MCF 10A (cell line): Measurements from ENCODE around the gene SF3B5. TPM values are rescaled to one million over a fixed set of nuclear protein-coding genes. Genes with fewer than 3 reads are reported as not detected.

Experiments
- BruUV-seq: library from RNA; stranded (reverse); fragments of 400-500 nt; replicated peaks from 2 replicates; lab custom pipeline; 2021; lab: Mats Ljungman, UMichigan
- CTCF ChIA-PET: fragments of 300-600 bp; sonication (Branson Sonifier 250); formaldehyde crosslinking; extraction: SDS; loops from one replicate; lab custom pipeline; 2021; ENCODE audit warnings: antibody characterized with exemption, inconsistent platforms; lab: Yijun Ruan, JAX
- POLR2A ChIA-PET: fragments of 300-600, 350-650 bp; sonication (Branson Sonifier 250); formaldehyde crosslinking; extraction: SDS; loops from one replicate; lab custom pipeline; 2020; ENCODE audit warnings: antibody characterized with exemption, inconsistent platforms; lab: Yijun Ruan, JAX
- DNase-seq: peaks from one replicate; pipeline ENCODE4 v3.0.0-alpha.2; 2018; ENCODE audit not compliant: unreplicated experiment
- H3K27ac Mint-ChIP-seq: one replicate; pipeline ENCODE4 v1.8.0; 2022; ENCODE audit warnings: mild to moderate bottlenecking, low read depth, mixed read lengths; ENCODE audit not compliant: unreplicated experiment
- H3K27me3 Mint-ChIP-seq: one replicate; pipeline ENCODE4 v1.8.0; 2022; ENCODE audit warnings: mixed read lengths; ENCODE audit not compliant: insufficient read depth, unreplicated experiment
- H3K36me3 Mint-ChIP-seq: one replicate; pipeline ENCODE4 v1.8.0; 2022; ENCODE audit warnings: mild to moderate bottlenecking, moderate library complexity, mixed read lengths; ENCODE audit not compliant: insufficient read depth, unreplicated experiment
- H3K4me1 Mint-ChIP-seq: one replicate; pipeline ENCODE4 v1.8.0; 2022; ENCODE audit warnings: mixed read lengths; ENCODE audit not compliant: insufficient read depth, unreplicated experiment
- H3K4me3 Mint-ChIP-seq: one replicate; pipeline ENCODE4 v1.8.0; 2022; ENCODE audit warnings: mild to moderate bottlenecking, moderate library complexity, mixed read lengths; ENCODE audit not compliant: unreplicated experiment
- H3K9me3 Mint-ChIP-seq: one replicate; pipeline ENCODE4 v1.8.0; 2022; ENCODE audit warnings: mixed read lengths; ENCODE audit not compliant: unreplicated experiment
- intact Hi-C: fragments of 100-400 bp; cut with micrococcal nuclease; formaldehyde crosslinking; loops from 2 replicates; pipeline ENCODE4 v1.14.1; 2022
- total RNA-seq: library from RNA; stranded (reverse); gene quantifications from 2 replicates; pipeline ENCODE4 v1.2.3, GENCODE V29; 2022
- TF ChIP-seq, protein P1 (sequence below): fragments of 200-600 bp; IDR thresholded peaks from one replicate; pipeline ENCODE4 v1.8.0; 2022; ENCODE audit warnings: antibody characterized with exemption, mild to moderate bottlenecking; ENCODE audit not compliant: unreplicated experiment

Gene SF3B5
- total RNA-seq, 1 experiment from 2014 or later: 211 TPM

DNA sequence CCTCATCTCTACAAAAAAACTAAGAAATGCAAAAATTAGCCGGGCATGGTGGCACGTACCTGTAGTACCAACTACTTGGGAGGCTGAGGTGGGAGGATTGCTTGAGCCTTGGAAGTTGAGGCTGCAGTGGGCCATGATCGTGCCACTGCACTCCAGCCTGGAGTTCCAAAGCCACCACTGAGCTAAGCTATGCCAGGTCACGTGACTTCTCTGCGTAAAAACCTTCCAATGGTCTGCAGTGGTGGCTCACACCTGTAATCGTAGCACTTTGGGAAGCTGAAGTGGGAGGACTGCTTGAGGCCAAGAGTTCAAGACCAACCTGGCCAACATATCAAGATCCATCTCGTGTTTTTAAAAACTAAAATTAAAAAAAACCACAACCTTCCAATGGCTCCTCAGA is 1.7 kb downstream of the SF3B5 start:
- ChIA-PET POLR2A (interaction anchor here (0.6 to 3.2 kb wide), 3 partner anchors 65 to 250 kb away, joined by 3 to 10 read pairs (median 4); partner anchors contain the start of gene LTV1), CTCF (interaction anchor here (0.6 to 1.1 kb wide), 2 partner anchors 347 to 518 kb away, joined by 3 to 5 read pairs; no protein-coding TSS in a partner anchor)
- intact Hi-C loops: no loop called here
- Mint-ChIP-seq H3K4me3 (peak overlapping the region; percentile 96), H3K27me3 (no peaks in the 10 kb centered on the region), H3K4me1 (peaks cover 15% of the 10 kb centered on the region), H3K9me3 (no peaks in the 10 kb centered on the region), H3K27ac (no peak overlapping the region), H3K36me3 (peaks cover 19% of the 10 kb centered on the region)
- DNase-seq: no peak
- TF ChIP-seq, protein P1, sequence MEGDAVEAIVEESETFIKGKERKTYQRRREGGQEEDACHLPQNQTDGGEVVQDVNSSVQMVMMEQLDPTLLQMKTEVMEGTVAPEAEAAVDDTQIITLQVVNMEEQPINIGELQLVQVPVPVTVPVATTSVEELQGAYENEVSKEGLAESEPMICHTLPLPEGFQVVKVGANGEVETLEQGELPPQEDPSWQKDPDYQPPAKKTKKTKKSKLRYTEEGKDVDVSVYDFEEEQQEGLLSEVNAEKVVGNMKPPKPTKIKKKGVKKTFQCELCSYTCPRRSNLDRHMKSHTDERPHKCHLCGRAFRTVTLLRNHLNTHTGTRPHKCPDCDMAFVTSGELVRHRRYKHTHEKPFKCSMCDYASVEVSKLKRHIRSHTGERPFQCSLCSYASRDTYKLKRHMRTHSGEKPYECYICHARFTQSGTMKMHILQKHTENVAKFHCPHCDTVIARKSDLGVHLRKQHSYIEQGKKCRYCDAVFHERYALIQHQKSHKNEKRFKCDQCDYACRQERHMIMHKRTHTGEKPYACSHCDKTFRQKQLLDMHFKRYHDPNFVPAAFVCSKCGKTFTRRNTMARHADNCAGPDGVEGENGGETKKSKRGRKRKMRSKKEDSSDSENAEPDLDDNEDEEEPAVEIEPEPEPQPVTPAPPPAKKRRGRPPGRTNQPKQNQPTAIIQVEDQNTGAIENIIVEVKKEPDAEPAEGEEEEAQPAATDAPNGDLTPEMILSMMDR: no peak
- no TSS peak for BruUV-seq

DNA sequence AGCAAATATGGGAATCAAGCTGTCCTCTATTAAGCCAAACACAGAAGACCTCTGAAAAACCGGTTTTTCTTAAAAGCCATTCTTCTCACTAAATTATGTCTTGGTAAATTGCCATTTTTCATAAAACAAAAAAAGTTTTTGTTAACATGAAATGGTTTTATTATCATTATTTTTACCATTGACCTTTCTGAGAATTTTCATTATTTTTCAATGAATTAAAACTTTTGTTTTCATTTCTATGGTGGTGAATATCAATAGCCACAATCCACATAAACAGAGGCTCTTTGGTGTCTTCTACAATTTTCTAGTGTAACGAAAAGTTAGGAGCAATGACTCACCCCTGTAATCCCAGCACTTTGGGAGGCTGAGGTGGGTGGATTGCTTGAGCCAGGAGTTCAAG is 2.1 kb downstream of the SF3B5 start:
- no TSS peak for BruUV-seq
- Mint-ChIP-seq H3K9me3 (no peaks in the 10 kb centered on the region), H3K4me1 (peaks cover 15% of the 10 kb centered on the region), H3K36me3 (peaks cover 19% of the 10 kb centered on the region), H3K4me3 (peak overlapping the region; percentile 96), H3K27ac (no peak overlapping the region), H3K27me3 (no peaks in the 10 kb centered on the region)
- DNase-seq: no peak
- CTCF ChIA-PET: interaction anchor here (1.1 kb wide), 1 partner anchor 518 kb away, joined by 5 read pairs; no protein-coding TSS in a partner anchor
- POLR2A ChIA-PET: no interaction called here
- intact Hi-C loops: no loop called here
- TF ChIP-seq, protein P1: no peak

DNA sequence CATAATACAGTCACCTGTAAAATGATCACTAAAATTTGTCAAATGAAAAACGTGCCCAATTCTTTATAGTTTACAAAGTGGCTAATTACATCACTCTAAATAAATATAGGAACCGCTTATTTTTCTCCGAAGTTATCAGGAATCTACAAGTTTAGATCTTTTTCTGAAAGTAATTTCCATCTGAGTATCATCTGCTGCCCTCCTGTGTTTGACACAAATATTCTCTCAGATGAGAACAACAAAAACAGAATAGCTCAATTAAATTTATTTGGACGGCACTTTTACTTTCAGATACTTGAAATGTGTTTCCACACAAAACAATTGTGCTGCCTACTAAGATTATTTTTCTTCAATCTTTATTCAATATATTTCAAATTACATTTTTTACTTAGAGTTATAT is 5.0 kb downstream of the SF3B5 start:
- Mint-ChIP-seq H3K4me1 (peaks cover 15% of the 10 kb centered on the region), H3K27me3 (no peaks in the 10 kb centered on the region), H3K27ac (no peak overlapping the region), H3K9me3 (no peaks in the 10 kb centered on the region), H3K4me3 (no peak overlapping the region), H3K36me3 (peaks cover 19% of the 10 kb centered on the region)
- TF ChIP-seq, protein P1: no peak
- ChIA-PET CTCF (no interaction called here), POLR2A (no interaction called here)
- no TSS peak for BruUV-seq
- no peak for DNase-seq
- intact Hi-C loops: no loop called here

DNA sequence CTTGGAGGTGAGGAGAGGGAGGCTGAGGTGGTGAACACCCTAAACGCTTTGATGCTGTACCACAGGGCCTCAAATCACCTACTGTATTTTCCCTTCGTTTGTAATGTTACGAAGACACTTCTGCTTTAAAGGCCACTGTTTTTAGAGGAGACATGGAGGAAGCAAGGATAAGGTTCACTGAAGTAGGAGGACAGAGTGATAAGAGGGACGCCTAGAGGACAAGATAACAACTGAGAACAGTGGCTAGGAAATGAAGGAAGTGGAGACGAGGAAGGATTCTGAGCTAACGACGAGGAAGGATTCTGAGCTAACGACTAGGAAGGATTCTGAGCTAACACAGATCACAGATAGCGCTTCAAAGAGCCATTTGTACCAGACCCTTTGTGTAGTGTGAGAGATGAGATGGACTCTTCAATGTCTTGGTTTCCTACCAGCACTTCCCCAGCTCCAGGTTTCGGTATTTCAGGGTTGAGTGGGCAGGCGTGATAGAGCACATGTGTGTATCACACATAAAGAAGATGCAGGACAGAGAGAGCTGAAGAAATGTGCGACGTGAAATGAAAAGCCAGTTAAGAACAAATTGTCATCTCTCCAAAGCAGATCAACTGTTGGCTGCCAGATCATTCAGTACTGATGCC is 7.5 kb downstream of the SF3B5 start:
- no TSS peak for BruUV-seq
- ChIA-PET CTCF (no interaction called here), POLR2A (interaction anchor here (1.3 kb wide), 1 partner anchor 513 kb away, joined by 3 read pairs; no protein-coding TSS in a partner anchor)
- H3K9me3 Mint-ChIP-seq: no peaks in the 10 kb centered on the region
- no peak overlapping the region for H3K4me3 Mint-ChIP-seq
- TF ChIP-seq, protein P1: no peak
- H3K27me3 Mint-ChIP-seq: no peaks in the 10 kb centered on the region
- H3K27ac Mint-ChIP-seq: no peak overlapping the region
- intact Hi-C loops: no loop called here
- peaks cover 14% of the 10 kb centered on the region for H3K36me3 Mint-ChIP-seq
- no peaks in the 10 kb centered on the region for H3K4me1 Mint-ChIP-seq
- no peak for DNase-seq
